Immature natural killer cell (primary cell): Measurements from ENCODE around the gene EGLN2. TPM values are rescaled to one million over a fixed set of nuclear protein-coding genes. Genes with fewer than 3 reads are reported as not detected.
"Not testable (repeated sequence)": the region's sequence is repeated elsewhere in the genome, so short reads cannot be mapped to it uniquely, and the experiment has no call there.

Experiments used
- DNase-seq, 3 donors: peaks; one replicate each; pipeline ENCODE4 v3.0.0; 2022; ENCODE audit warnings: mixed read lengths in 1 of 3
- H3K27ac Mint-ChIP-seq, 6 donors: one replicate each; pipeline ENCODE4 v1.8.0; 2020; ENCODE audit warnings: mixed read lengths in 6 of 6, mild to moderate bottlenecking in 5 of 6, inconsistent platforms in 4 of 6, moderate library complexity in 3 of 6
- H3K27me3 Mint-ChIP-seq, 3 donors: one replicate each; pipeline ENCODE4 v1.8.0; 2020 to 2021; ENCODE audit warnings: low read depth in 3 of 3, mild to moderate bottlenecking in 3 of 3, mixed read lengths in 3 of 3, moderate library complexity in 3 of 3, inconsistent platforms in 1 of 3
- H3K36me3 Mint-ChIP-seq, 3 donors: one replicate each; pipeline ENCODE4 v1.8.0; 2020; ENCODE audit warnings: mixed read lengths in 3 of 3, inconsistent platforms in 2 of 3, mild to moderate bottlenecking in 2 of 3
- H3K4me1 Mint-ChIP-seq, 2 donors: one replicate each; pipeline ENCODE4 v1.8.0; 2020; ENCODE audit warnings: inconsistent platforms in 2 of 2, mild to moderate bottlenecking in 2 of 2, mixed read lengths in 2 of 2, moderate library complexity in 1 of 2
- H3K4me3 Mint-ChIP-seq, 5 donors: one replicate each; pipeline ENCODE4 v1.8.0; 2020; ENCODE audit warnings: mild to moderate bottlenecking in 5 of 5, mixed read lengths in 5 of 5, inconsistent platforms in 3 of 5, moderate library complexity in 3 of 5
- H3K9me3 Mint-ChIP-seq, 6 donors: one replicate each; pipeline ENCODE4 v1.8.0; 2020; ENCODE audit warnings: mild to moderate bottlenecking in 6 of 6, mixed read lengths in 6 of 6, inconsistent platforms in 4 of 6, moderate library complexity in 3 of 6
- polyA plus RNA-seq, 3 donors: library from polyadenylated mRNA; unstranded; fragments of 300-500 nt; fragmentation: Illumina TruSeq; gene quantifications; one replicate each; pipeline ENCODE4 v1.2.3, GENCODE V29; 2021

Gene EGLN2
- polyA plus RNA-seq, 3 donors from 2014 or later, result 88.4 to 124 (median 101) TPM

DNA sequence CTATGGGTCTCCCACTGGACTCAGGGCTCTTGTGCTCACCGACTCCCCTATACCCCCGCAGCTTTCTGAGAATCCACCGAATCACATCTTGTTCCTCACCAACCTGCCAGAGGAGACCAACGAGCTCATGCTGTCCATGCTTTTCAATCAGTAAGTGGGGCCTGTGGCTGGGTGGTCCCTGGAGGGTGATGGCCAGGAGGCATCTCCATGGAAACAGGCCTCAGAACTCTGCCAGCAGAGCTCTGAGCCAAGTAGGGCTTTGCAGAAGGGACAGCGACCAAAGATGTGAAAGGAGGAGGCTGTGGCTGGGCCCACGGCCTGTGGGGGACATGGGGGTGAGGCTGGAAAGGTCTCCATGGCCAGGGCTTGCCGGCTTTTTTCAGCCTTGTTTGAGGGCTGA lies 35.5 kb upstream of the EGLN2 start:
- peaks cover 32 to 57% (median 37%) of the 10 kb centered on the region in 3 donors for H3K36me3 Mint-ChIP-seq
- H3K4me1 Mint-ChIP-seq, result peaks cover 4 to 21% of the 10 kb centered on the region in 2 donors
- H3K27ac Mint-ChIP-seq, result peak overlapping the region in 1 of 6 donors; percentile 62
- no peak overlapping the region for H3K4me3 Mint-ChIP-seq
- H3K27me3 Mint-ChIP-seq, result peaks cover 0 to under 1% (median 0%) of the 10 kb centered on the region in 3 donors
- DNase-seq, result no peak
- H3K9me3 Mint-ChIP-seq, result no peaks in the 10 kb centered on the region

DNA sequence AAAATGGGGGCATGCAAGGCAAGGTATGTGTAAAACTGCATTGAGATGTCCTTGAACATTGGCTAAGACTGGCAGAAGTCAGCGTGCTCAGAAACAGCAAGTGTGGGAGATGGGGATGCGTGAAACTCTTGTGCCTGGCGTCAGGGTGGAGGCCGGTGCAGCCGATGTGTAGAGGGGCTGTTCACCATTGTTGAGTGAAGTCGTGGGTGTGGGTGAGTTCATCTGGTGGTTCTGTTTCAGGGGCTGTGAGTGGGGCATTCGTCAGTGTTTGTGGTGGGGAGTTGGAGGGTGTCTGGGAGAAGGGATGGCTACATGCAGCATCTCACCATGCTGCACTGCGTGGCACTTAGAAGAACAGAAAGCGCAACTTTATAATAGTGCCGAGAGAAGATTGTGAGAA lies 35.0 kb upstream of the EGLN2 start:
- Mint-ChIP-seq H3K9me3 (no peaks in the 10 kb centered on the region), H3K36me3 (peaks cover 32 to 57% (median 36%) of the 10 kb centered on the region in 3 donors), H3K4me3 (no peak overlapping the region), H3K27me3 (peaks cover 0 to 2% (median 0%) of the 10 kb centered on the region in 3 donors), H3K27ac (peak overlapping the region in 3 of 6 donors; percentile 1 to 22 (median 18)), H3K4me1 (peaks cover 6 to 20% of the 10 kb centered on the region in 2 donors)
- DNase-seq, result no peak

DNA sequence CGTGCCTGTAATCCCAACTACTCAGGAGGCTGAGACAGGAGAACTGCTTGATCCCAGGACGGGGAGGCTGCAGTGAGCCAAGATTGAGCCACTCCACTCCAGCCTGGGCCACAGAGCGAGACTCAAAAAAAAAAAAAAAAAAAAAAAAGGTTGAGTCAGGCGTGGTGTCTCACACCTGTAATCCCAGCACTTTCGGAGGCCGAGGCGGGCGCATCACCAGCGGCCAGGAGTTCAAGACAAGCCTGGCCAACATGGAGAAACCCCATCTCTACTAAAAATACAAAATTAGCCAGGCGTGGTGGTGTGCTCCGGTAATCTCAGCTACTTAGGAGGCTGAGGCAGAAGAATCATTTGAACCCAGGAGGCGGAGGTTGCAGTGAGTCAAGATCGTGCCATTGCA lies 32.6 kb upstream of the EGLN2 start:
- not testable (repeated sequence) for H3K4me3 Mint-ChIP-seq, DNase-seq, H3K9me3 Mint-ChIP-seq, H3K27me3 Mint-ChIP-seq, H3K27ac Mint-ChIP-seq
- Mint-ChIP-seq H3K4me1 (peaks cover 13 to 28% of the 10 kb centered on the region in 2 donors), H3K36me3 (peaks cover 28 to 43% (median 31%) of the 10 kb centered on the region in 3 donors)

DNA sequence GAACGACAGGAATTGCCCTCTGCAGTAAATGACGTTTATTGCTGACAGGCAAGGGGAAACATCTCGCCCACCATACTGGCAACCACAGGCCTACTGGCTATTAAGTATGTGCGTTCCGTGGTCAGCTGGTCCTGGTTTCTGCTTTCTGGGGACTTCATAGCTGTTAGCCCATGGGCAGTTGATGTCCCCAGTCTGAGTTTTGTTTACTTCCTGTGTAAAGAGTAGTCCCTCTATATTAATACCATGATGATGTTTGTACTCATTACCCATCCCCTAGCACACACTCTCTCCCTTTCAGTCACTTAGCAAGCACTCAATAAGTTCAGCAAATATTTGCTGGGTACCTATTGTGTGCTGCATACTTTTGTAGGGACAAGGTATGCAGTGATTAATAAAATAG lies 30.1 kb upstream of the EGLN2 start:
- DNase-seq, result no peak
- peak overlapping the region in 3 of 6 donors; percentile 28 to 65 (median 37) for H3K27ac Mint-ChIP-seq
- H3K4me1 Mint-ChIP-seq, result peaks cover 13 to 26% of the 10 kb centered on the region in 2 donors
- no peak overlapping the region for H3K4me3 Mint-ChIP-seq
- H3K36me3 Mint-ChIP-seq, result peaks cover 11 to 24% (median 21%) of the 10 kb centered on the region in 3 donors
- peaks cover 0 to 8% (median 2%) of the 10 kb centered on the region in 3 donors for H3K27me3 Mint-ChIP-seq
- no peaks in the 10 kb centered on the region for H3K9me3 Mint-ChIP-seq

DNA sequence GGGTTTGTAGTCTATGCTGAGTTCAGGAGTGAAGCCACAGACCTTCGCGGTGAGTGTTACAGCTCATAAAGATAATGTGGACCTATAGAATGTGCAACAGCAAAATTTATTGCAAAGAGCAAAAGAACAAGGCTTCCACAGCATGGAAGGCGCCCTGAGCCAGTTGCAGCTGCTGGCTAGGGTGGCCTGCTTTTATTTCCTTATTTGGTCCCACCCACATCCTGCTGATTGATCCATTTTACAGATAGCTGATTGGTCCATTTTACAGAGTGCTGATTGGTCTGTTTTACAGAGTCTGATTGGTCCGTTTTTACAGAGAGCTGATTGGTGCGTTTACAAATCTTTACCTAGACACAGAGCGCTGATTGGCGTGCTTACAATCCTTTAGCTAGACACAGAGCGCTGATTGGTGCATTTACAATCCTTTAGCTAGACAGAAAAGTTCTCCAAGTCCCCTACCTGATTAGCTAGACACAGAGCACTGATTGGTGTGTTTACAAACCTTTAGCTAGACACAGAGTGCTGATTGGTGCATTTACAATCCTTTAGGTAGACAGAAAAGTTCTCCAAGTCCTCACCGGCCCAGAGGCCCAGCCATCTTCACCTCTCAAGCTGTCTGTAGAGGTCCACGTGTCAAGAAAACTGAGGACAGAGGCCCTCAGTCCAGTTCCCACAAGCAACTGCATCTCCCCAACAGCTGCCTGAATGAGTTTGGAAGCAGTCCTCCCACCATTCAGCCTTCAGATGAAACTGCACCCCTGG lies 27.7 kb upstream of the EGLN2 start:
- not testable (repeated sequence) for H3K27me3 Mint-ChIP-seq, H3K36me3 Mint-ChIP-seq, H3K4me3 Mint-ChIP-seq, H3K9me3 Mint-ChIP-seq
- DNase-seq, result peak in 2 of 3 donors; percentile 19 to 38
- Mint-ChIP-seq H3K27ac (peak overlapping the region in 4 of 6 donors; percentile 36 to 62 (median 48)), H3K4me1 (peaks cover 12 to 13% of the 10 kb centered on the region in 2 donors)

DNA sequence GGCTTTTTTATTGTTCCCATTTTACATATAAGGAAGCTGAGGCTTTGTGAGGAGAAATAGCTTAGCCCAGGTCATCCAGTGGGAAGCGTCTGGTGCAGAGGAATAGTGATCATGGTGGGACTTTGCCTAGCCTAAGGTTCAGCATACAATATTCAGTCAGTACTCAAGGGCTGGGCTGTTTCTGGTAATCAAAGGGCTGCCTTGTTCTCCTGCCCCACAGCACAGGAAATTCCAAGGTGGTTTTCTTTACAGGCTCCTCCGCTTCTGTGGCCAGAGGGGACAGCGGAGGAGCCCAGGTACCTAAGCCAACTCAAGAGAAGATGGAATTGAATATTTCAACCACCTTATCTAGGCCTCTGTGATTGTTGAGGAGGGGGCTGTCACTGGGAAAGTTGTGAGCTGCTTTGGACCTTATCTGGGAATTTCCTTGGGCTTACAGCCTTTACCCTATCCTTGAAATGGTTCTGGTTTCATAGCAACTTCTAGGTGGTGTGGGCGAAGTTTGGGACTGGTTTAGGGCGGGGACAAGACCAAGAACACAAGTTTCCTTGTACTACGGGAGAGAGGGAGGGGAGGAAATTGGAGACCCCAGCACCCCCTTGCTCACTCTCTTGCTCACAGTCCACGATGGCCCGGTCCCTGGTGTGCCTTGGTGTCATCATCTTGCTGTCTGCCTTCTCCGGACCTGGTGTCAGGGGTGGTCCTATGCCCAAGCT lies 23.9 kb upstream of the EGLN2 start, which contains the start of gene MIA:
TSS of gene MIA (plus strand) at position 606 of the 716 bp plus-strand sequence. CDS start at position 628, 22 bp downstream.
- peaks cover 13 to 26% (median 15%) of the 10 kb centered on the region in 3 donors for H3K27me3 Mint-ChIP-seq
- H3K9me3 Mint-ChIP-seq, result no peaks in the 10 kb centered on the region
- H3K4me1 Mint-ChIP-seq, result peaks cover 32 to 44% of the 10 kb centered on the region in 2 donors
- peak within 1 kb of the TSS; percentile 39 to 97 (median 66) for H3K27ac Mint-ChIP-seq
- peak within 1 kb of the TSS in 3 of 5 donors; percentile 26 to 70 (median 40) for H3K4me3 Mint-ChIP-seq
- H3K36me3 Mint-ChIP-seq, result peaks cover 0 to 7% (median 4%) of the 10 kb centered on the region in 3 donors
- DNase-seq, result no peak

DNA sequence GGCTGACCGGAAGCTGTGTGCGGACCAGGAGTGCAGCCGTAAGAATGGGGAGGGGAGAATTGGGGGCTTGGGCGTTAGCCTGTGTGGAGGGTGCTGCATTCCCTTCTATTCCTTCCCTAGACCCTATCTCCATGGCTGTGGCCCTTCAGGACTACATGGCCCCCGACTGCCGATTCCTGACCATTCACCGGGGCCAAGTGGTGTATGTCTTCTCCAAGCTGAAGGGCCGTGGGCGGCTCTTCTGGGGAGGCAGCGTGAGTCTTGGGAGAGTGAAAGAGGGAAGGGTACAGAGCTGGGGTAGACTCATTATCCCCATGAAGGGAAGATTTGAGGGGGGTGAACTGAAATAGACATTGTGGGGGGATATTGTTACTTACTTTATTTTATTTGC lies 23.4 kb upstream of the EGLN2 start:
- H3K27me3 Mint-ChIP-seq, result peaks cover 13 to 26% (median 15%) of the 10 kb centered on the region in 3 donors
- DNase-seq, result no peak
- peak overlapping the region in 2 of 6 donors; percentile 57 to 83 for H3K27ac Mint-ChIP-seq
- H3K36me3 Mint-ChIP-seq, result peaks cover 0 to 9% (median 7%) of the 10 kb centered on the region in 3 donors
- no peaks in the 10 kb centered on the region for H3K9me3 Mint-ChIP-seq
- H3K4me3 Mint-ChIP-seq, result peak overlapping the region in 1 of 5 donors; percentile 26
- H3K4me1 Mint-ChIP-seq, result peaks cover 37 to 50% of the 10 kb centered on the region in 2 donors

DNA sequence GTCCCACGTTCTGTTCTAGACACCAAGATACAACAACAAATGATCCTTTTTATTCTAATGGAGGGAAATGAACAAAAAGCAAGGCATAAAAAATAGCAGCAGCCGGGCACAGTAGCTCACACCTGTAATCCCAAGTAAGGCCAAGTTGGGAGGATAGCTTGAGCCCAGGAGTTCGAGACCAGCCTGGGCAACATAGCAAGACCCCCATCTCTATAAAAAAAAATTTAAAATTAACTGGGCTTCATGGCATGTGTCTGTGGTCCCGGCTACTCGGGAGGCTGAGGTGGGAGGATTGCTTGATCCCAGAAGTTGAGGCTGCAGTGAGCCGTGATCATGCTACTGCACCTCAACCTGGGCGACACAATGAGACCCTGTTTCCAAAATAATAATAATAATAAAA lies 22.6 kb upstream of the EGLN2 start:
- peaks cover 0 to 5% (median 4%) of the 10 kb centered on the region in 3 donors for H3K36me3 Mint-ChIP-seq
- no peaks in the 10 kb centered on the region for H3K9me3 Mint-ChIP-seq
- H3K4me1 Mint-ChIP-seq, result peaks cover 33 to 46% of the 10 kb centered on the region in 2 donors
- no peak for DNase-seq
- peaks cover 13 to 21% (median 15%) of the 10 kb centered on the region in 3 donors for H3K27me3 Mint-ChIP-seq
- H3K4me3 Mint-ChIP-seq, result peak overlapping the region in 3 of 5 donors; percentile 90 to 98 (median 90)
- peak overlapping the region in 5 of 6 donors; percentile 81 to 99 (median 97) for H3K27ac Mint-ChIP-seq

DNA sequence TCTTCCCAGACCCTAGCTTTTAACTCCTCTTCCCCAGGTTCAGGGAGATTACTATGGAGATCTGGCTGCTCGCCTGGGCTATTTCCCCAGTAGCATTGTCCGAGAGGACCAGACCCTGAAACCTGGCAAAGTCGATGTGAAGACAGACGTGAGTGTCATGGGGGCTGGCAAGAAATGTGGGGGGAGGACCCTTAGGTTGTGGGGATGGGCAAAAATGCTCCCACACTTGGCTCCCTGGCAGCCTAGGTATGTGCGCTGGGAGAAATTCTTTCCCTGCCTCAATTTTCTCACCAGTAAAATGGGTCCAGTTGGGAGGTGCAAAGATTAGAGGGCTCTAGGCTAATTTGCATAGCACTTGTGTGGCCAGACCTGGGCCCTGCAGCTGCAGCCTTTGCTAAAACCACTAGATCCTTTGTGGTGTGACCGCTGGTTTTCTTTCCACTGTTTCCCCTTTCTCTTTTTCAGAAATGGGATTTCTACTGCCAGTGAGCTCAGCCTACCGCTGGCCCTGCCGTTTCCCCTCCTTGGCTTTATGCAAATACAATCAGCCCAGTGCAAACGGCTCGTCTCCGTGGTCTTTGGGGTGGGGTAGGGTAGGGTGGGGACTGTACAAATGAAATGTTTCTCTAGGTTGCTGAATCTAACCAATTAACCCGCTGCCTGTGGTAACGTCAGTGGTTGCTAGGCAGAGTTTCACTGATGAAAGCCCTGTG lies 21.9 kb upstream of the EGLN2 start:
- Mint-ChIP-seq H3K27me3 (peaks cover 15 to 19% (median 15%) of the 10 kb centered on the region in 3 donors), H3K27ac (peak overlapping the region; percentile 96 to 100 (median 97)), H3K9me3 (no peaks in the 10 kb centered on the region), H3K4me1 (peaks cover 34 to 46% of the 10 kb centered on the region in 2 donors), H3K4me3 (peak overlapping the region; percentile 90 to 98 (median 92)), H3K36me3 (peaks cover 0 to 9% (median 7%) of the 10 kb centered on the region in 3 donors)
- peak; percentile 89 to 91 (median 91) for DNase-seq

DNA sequence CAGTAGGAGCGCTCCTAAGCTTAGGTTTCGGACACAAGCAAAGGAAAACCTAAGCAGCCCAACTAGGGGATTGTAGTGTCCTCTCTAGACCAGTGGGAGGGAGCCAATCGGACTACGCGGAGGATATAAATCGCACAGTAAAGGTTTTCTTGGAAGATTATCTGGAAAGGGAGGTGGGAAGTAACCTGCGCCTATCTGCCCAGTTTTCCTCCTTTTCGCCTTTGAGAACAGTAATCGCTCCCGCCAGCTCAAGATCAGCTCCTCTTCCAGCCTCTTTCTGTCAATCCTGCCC lies 21.4 kb upstream of the EGLN2 start:
- Mint-ChIP-seq H3K4me3 (peak overlapping the region; percentile 90 to 98 (median 92)), H3K36me3 (peaks cover 0 to 13% (median 9%) of the 10 kb centered on the region in 3 donors), H3K27ac (peak overlapping the region; percentile 96 to 100 (median 97)), H3K9me3 (no peaks in the 10 kb centered on the region), H3K4me1 (peaks cover 36 to 46% of the 10 kb centered on the region in 2 donors), H3K27me3 (peaks cover 15 to 19% (median 17%) of the 10 kb centered on the region in 3 donors)
- no peak for DNase-seq

DNA sequence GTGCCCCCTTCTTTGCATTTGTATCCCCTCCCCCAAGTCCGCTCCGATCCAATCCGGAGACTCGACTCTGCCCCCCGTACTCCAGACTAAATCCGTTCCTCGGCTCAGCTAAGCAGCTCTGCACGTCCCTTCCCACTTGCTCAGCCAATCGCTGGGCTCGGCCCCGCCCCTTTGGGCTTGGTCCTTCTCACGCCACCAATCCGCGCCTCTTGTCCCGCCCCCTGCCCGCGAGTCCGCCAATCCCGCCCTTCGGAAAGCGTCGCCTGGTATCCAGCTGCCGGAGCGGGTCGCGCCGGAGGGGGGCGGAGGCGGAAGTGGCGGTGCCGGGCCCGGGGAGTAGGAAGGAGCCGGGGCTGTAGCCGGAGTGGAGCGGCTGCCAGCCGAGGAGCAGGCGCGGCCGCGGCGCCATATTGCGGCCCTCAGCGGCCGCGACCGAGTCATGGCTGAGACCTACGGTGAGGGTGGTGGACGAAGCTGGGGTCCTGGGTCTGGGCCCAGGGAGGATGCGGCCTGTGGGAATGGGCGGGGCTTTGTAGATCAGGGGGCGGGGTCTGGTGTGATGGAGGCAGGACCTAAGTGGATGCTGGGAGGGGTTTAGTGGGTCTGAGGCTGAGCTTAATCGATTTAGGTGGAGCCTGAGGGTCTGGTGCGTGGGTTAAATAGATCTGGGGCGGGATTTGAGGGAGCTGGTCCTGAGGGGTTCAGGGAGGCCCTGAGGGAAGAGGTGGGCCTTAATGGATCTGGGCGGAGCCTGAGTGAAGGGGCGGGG lies 20.9 kb upstream of the EGLN2 start, which contains the start of gene RAB4B:
TSS of gene RAB4B (plus strand) at position 311 of the 769 bp plus-strand sequence. CDS start at position 440, 129 bp downstream.
- peak; percentile 100 for DNase-seq
- peaks cover 36 to 46% of the 10 kb centered on the region in 2 donors for H3K4me1 Mint-ChIP-seq
- H3K4me3 Mint-ChIP-seq, result peak within 1 kb of the TSS; percentile 90 to 98 (median 92)
- peaks cover 0 to 13% (median 9%) of the 10 kb centered on the region in 3 donors for H3K36me3 Mint-ChIP-seq
- no peaks in the 10 kb centered on the region for H3K9me3 Mint-ChIP-seq
- peaks cover 15 to 19% (median 17%) of the 10 kb centered on the region in 3 donors for H3K27me3 Mint-ChIP-seq
- H3K27ac Mint-ChIP-seq, result peak within 1 kb of the TSS; percentile 96 to 100 (median 97)

DNA sequence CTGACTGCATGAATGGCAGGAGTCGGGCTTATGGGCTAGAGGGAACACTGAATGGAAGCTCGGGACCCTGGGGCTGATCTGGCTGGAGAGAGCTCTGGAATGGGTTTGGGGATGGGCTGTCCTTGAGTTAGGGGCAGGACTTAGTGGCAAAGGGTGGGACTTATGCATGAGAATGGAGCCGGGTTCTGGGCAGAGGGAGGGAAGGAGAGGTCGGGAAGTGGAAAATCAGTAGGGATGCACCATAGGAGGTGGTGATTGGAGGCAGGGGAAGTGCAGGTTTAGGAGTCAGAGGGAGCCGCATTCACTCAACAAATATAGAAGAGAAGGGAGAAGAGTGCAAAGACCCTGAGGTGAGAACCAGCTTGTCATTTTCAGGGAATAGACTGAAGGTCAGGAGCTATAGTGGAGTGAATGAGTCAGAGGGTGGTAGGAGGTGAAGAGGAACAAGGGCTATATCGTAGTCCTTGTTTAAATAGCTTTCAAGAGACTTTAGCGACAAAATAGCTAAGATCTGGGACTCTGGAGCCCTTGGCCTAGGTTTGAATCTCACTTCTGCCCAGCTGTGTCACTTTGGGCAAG lies 20.2 kb upstream of the EGLN2 start:
- DNase-seq, result no peak
- Mint-ChIP-seq H3K9me3 (no peaks in the 10 kb centered on the region), H3K27ac (peak overlapping the region; percentile 96 to 100 (median 97)), H3K27me3 (peaks cover 15 to 18% (median 17%) of the 10 kb centered on the region in 3 donors), H3K36me3 (peaks cover 3 to 17% (median 13%) of the 10 kb centered on the region in 3 donors), H3K4me3 (peak overlapping the region; percentile 90 to 98 (median 92)), H3K4me1 (peaks cover 36 to 46% of the 10 kb centered on the region in 2 donors)
